Natural killer cell treated with Interleukin-12 subunit alpha and Interleukin-12 subunit beta and Interleukin-15 and Interleukin-18, amount 100 ng/mL, for 72 hours (primary cell): Measurements from ENCODE around the gene HS6ST2. TPM values are rescaled to one million over a fixed set of nuclear protein-coding genes. Genes with fewer than 3 reads are reported as not detected.

ENCODE experiments used
- ATAC-seq, 2 donors: fragments of 150-1000 bp; cut with Tn5 transposase in 1 of 2; sonication (Bioruptor Pico), chemical (Tn5 transposase) in 1 of 2; 2 replicates each; pipeline ENCODE4 v1.10.0; 2021
- DNase-seq: peaks from one replicate; pipeline ENCODE4 v3.0.0; 2022; ENCODE audit warnings: low spot score
- H3K27ac Mint-ChIP-seq, 2 donors: 1 replicate in 1 of 2; 2 replicates in 1 of 2; pipeline ENCODE4 v1.8.0; 2022; ENCODE audit warnings: mixed read lengths in 2 of 2, mild to moderate bottlenecking in 1 of 2, moderate library complexity in 1 of 2
- H3K27me3 Mint-ChIP-seq, 2 donors: 1 replicate in 1 of 2; 2 replicates in 1 of 2; pipeline ENCODE4 v1.8.0; 2022; ENCODE audit warnings: mixed read lengths in 2 of 2
- H3K36me3 Mint-ChIP-seq: one replicate; pipeline ENCODE4 v1.8.0; 2022; ENCODE audit warnings: mixed read lengths
- H3K4me1 Mint-ChIP-seq, 2 donors: 1 replicate in 1 of 2; 2 replicates in 1 of 2; pipeline ENCODE4 v1.8.0; 2022; ENCODE audit warnings: low read depth in 2 of 2, mixed read lengths in 2 of 2, mild to moderate bottlenecking in 1 of 2
- H3K4me3 Mint-ChIP-seq: one replicate; pipeline ENCODE4 v1.8.0; 2022; ENCODE audit warnings: mixed read lengths
- H3K9me3 Mint-ChIP-seq: 2 replicates; pipeline ENCODE4 v1.8.0; 2022; ENCODE audit warnings: mixed read lengths
- total RNA-seq, 2 donors: library from RNA; stranded (reverse); gene quantifications; one replicate each; pipeline ENCODE4 v1.2.3, GENCODE V29; 2022

Gene HS6ST2
- total RNA-seq, 2 donors from 2014 or later, result 0.36 to 0.89 TPM

- ATAC-seq (no peak), DNase-seq (no peak)
- no peak overlapping the region for H3K27ac Mint-ChIP-seq
- H3K9me3 Mint-ChIP-seq, result no peaks in the 10 kb centered on the region
- no peak overlapping the region for H3K4me3 Mint-ChIP-seq
- H3K4me1 Mint-ChIP-seq, result peaks cover 20 to 41% of the 10 kb centered on the region in 2 donors
- H3K36me3 Mint-ChIP-seq, result no peaks in the 10 kb centered on the region
- peaks cover 0 to 34% of the 10 kb centered on the region in 2 donors for H3K27me3 Mint-ChIP-seq
Observed at GRCh38 chrX:132748268-132748667, 210.2 kb downstream of the HS6ST2 start.

GRCh38 chrX:132745593-132745992 lies 212.8 kb downstream of the HS6ST2 start:
- H3K27me3 Mint-ChIP-seq, result peaks cover 0 to 34% of the 10 kb centered on the region in 2 donors
- ATAC-seq, result no peak

DNA sequence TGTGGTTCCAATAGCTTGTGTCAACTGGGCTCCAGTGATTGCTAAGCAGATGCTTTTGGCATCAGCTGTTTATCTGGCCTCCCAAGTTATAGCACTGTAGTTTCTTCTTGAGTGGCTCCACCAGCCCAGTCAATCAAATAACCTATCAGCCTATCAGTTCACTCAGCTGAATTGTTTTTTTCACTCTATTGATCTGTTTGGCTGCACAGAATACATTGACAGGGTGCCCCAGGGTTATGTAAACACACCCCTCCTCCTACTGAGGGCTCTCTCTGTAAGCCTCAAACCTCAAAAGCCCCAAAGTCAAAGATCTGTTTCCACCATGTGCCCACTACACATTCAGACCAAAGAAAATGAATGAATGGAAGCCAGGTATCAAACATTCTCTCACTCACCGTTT lies 214.0 kb downstream of the HS6ST2 start:
- H3K27ac Mint-ChIP-seq, result no peak overlapping the region
- H3K4me1 Mint-ChIP-seq, result peaks cover 27 to 41% of the 10 kb centered on the region in 2 donors
- H3K9me3 Mint-ChIP-seq, result no peaks in the 10 kb centered on the region
- no peak overlapping the region for H3K4me3 Mint-ChIP-seq
- ATAC-seq (no peak), DNase-seq (no peak)
- peaks cover 0 to 35% of the 10 kb centered on the region in 2 donors for H3K27me3 Mint-ChIP-seq
- H3K36me3 Mint-ChIP-seq, result no peaks in the 10 kb centered on the region

More at GRCh38 chrX:132745593-132745992, 212.8 kb downstream of the HS6ST2 start:
- H3K36me3 Mint-ChIP-seq, result no peaks in the 10 kb centered on the region
- H3K27ac Mint-ChIP-seq, result peak overlapping the region in 1 of 2 donors; percentile 38
- DNase-seq, result no peak
- peaks cover 28 to 45% of the 10 kb centered on the region in 2 donors for H3K4me1 Mint-ChIP-seq
- no peaks in the 10 kb centered on the region for H3K9me3 Mint-ChIP-seq
- H3K4me3 Mint-ChIP-seq, result no peak overlapping the region

GRCh38 chrX:132743086-132743485 lies 215.3 kb downstream of the HS6ST2 start:
- Mint-ChIP-seq H3K4me1 (peaks cover 36 to 47% of the 10 kb centered on the region in 2 donors), H3K4me3 (peak overlapping the region; percentile 20), H3K9me3 (no peaks in the 10 kb centered on the region), H3K27ac (peak overlapping the region in 1 of 2 donors; percentile 14), H3K36me3 (no peaks in the 10 kb centered on the region), H3K27me3 (peaks cover 0 to 28% of the 10 kb centered on the region in 2 donors)
- no peak for DNase-seq
- no peak for ATAC-seq

- Mint-ChIP-seq H3K36me3 (no peaks in the 10 kb centered on the region), H3K4me3 (no peak overlapping the region), H3K9me3 (no peaks in the 10 kb centered on the region), H3K27ac (peak overlapping the region in 1 of 2 donors; percentile 14), H3K4me1 (peaks cover 44 to 54% of the 10 kb centered on the region in 2 donors), H3K27me3 (peaks cover 0 to 24% of the 10 kb centered on the region in 2 donors)
- no peak for DNase-seq
- no peak for ATAC-seq
Observed at GRCh38 chrX:132742246-132742645, 216.2 kb downstream of the HS6ST2 start.

- Mint-ChIP-seq H3K36me3 (no peaks in the 10 kb centered on the region), H3K27me3 (peaks cover 0 to 19% of the 10 kb centered on the region in 2 donors), H3K9me3 (no peaks in the 10 kb centered on the region), H3K4me3 (peak overlapping the region; percentile 17), H3K27ac (peak overlapping the region in 1 of 2 donors; percentile 14), H3K4me1 (peaks cover 48 to 55% of the 10 kb centered on the region in 2 donors)
- ATAC-seq, result no peak
- no peak for DNase-seq
Observed at GRCh38 chrX:132741689-132742088, 216.7 kb downstream of the HS6ST2 start.

DNA sequence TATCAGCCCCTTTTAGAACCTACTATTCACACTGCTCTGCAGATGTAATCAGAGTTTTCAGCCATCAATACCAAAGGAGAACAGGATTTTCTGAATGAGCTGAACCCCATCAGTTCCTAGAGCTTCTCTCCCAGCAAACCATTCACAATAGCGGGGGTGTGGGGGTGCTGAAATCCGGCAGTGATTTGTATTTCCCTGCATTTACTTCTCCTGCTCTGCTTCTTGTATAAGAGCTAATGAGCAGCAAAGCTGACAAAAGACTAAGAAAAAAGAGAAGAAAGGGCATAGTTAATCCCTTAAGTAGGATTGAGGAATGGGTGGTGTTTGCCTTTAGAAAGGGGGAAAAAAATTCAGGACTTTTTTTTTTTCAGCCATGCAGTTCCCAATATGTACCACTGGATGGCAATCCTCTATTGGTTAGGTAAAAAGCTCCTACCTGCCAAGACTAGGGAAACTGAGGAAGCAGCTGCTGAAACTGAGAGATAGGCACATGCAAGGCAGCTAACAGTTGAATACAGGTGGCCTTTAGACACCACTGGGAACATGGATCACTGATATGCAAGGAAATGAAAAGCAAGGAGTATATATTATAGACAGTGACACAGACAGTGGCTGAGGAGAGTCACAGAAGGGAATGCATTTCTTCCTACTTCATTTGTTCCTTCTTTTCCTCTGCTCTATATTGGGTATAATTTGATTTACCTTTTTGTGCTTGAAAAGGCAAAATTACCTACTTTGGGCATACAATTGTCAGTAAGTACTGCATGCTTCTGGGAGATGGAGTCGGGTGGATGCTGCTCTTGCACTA lies 217.9 kb downstream of the HS6ST2 start:
- DNase-seq (no peak), ATAC-seq (no peak)
- H3K27ac Mint-ChIP-seq, result no peak overlapping the region
- H3K27me3 Mint-ChIP-seq, result peaks cover 0 to 14% of the 10 kb centered on the region in 2 donors
- H3K9me3 Mint-ChIP-seq, result no peaks in the 10 kb centered on the region
- no peaks in the 10 kb centered on the region for H3K36me3 Mint-ChIP-seq
- peaks cover 52 to 59% of the 10 kb centered on the region in 2 donors for H3K4me1 Mint-ChIP-seq
- no peak overlapping the region for H3K4me3 Mint-ChIP-seq

DNA sequence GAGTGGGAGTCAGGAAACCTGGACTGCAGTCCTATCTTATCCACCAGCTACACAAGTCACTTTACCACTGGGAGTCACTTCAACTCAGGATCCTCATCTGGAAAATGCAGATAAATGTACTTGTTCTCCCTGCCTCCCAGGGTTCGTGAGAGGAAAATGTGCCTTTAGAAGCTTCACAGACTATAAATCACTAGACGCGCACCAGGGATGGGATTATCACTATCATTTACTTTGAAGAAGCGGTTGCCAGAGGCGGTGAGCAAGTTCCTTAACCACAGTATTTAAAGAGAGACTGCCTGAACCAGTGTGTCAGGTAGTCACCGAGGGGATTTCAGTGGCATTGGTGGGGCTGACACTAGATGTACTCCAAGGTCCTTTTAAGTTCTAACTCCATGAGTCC lies 219.5 kb downstream of the HS6ST2 start:
- H3K27ac Mint-ChIP-seq, result peak overlapping the region; percentile 39 to 69
- peaks cover 0 to 9% of the 10 kb centered on the region in 2 donors for H3K27me3 Mint-ChIP-seq
- no peak for ATAC-seq

DNA sequence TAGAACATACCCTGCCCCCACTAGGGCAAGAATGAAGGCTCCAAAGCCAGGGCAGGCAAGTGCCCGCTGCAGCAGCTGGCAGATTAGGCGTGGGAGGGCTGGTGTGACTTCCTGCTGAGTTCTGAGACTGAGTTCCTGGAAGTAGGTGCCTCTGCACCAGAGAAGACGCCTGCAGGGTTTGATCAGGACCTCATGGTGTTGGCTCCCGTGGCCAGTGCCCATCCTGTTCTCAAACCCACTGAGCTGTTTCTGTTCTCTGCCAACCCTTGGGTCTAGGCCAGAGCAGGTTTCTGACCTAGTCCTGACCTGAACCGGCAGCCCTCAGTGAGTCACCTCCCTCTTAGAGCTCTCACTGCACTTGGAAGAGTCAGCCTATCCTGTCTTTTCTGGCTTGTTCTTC lies 220.7 kb downstream of the HS6ST2 start:
- Mint-ChIP-seq H3K36me3 (no peaks in the 10 kb centered on the region), H3K27ac (peak overlapping the region in 1 of 2 donors; percentile 69)
- DNase-seq, result peak; percentile 81

More for the DNA sequence above, 219.5 kb downstream of the HS6ST2 start:
- peaks cover 49 to 56% of the 10 kb centered on the region in 2 donors for H3K4me1 Mint-ChIP-seq
- H3K4me3 Mint-ChIP-seq, result peak overlapping the region; percentile 54
- H3K36me3 Mint-ChIP-seq, result no peaks in the 10 kb centered on the region
- no peaks in the 10 kb centered on the region for H3K9me3 Mint-ChIP-seq
- DNase-seq, result no peak

GRCh38 chrX:132732236-132732635 lies 226.2 kb downstream of the HS6ST2 start:
- Mint-ChIP-seq H3K27me3 (peaks cover 0 to 12% of the 10 kb centered on the region in 2 donors), H3K4me3 (no peak overlapping the region), H3K9me3 (no peaks in the 10 kb centered on the region), H3K36me3 (no peaks in the 10 kb centered on the region), H3K27ac (no peak overlapping the region), H3K4me1 (peaks cover 16 to 17% of the 10 kb centered on the region in 2 donors)
- ATAC-seq (no peak), DNase-seq (no peak)

More for the DNA sequence above, 220.7 kb downstream of the HS6ST2 start:
- Mint-ChIP-seq H3K4me3 (peak overlapping the region; percentile 54), H3K4me1 (peaks cover 47 to 52% of the 10 kb centered on the region in 2 donors), H3K9me3 (no peaks in the 10 kb centered on the region), H3K27me3 (peaks cover 0 to 7% of the 10 kb centered on the region in 2 donors)
- ATAC-seq, result peak; percentile 93 to 96

GRCh38 chrX:132730726-132731125 lies 227.7 kb downstream of the HS6ST2 start:
- peaks cover 8 to 9% of the 10 kb centered on the region in 2 donors for H3K4me1 Mint-ChIP-seq
- peak overlapping the region in 1 of 2 donors; percentile 25 for H3K27ac Mint-ChIP-seq
- no peak overlapping the region for H3K4me3 Mint-ChIP-seq
- H3K9me3 Mint-ChIP-seq, result no peaks in the 10 kb centered on the region
- H3K36me3 Mint-ChIP-seq, result no peaks in the 10 kb centered on the region
- no peak for DNase-seq
- H3K27me3 Mint-ChIP-seq, result peaks cover 0 to 17% of the 10 kb centered on the region in 2 donors
- peak in 1 of 2 donors; percentile 24 for ATAC-seq

DNA sequence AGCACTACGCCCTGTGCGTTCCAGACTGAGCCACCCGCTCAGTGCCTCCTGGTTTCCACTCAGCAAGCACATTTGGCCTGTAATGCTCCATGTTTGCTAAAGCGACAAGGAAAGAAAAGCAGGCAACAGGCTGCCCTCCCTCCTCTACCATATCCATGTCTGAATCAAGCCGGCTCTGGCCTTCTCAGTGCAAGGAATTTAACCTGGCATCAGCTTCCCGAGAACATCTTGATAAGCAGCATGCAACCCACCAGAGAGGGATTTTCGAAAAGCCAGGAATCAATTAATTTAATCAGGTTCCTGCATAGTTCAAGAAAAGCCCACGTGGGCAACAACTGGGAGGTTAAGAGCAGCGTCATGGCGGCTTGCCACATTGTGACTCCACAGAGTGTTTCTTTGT lies 228.2 kb downstream of the HS6ST2 start:
- H3K4me1 Mint-ChIP-seq, result peaks cover 8 to 9% of the 10 kb centered on the region in 2 donors
- ATAC-seq, result no peak
- H3K27ac Mint-ChIP-seq, result no peak overlapping the region
- no peak for DNase-seq
- no peaks in the 10 kb centered on the region for H3K9me3 Mint-ChIP-seq
- no peak overlapping the region for H3K4me3 Mint-ChIP-seq
- no peaks in the 10 kb centered on the region for H3K36me3 Mint-ChIP-seq
- H3K27me3 Mint-ChIP-seq, result peaks cover 0 to 22% of the 10 kb centered on the region in 2 donors

DNA sequence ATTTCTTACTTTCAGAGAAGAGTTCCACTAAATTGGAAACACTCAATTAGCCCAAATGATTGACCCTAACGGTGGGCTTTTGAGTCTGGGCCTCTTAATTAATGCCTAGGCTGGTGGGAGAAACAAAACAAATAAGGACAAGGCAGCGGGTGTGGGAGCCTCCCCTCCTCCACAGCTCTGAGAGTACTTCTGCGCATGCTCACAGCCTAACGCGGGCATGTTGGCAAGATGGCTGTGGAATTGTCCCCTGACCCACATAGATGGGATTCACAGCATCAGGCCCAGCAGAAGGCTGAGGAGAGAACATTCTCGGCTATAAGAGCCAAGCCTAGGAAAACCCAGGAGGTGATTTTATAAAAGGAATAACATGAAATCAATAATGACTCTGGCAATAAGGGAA lies 230.1 kb downstream of the HS6ST2 start:
- Mint-ChIP-seq H3K36me3 (no peaks in the 10 kb centered on the region), H3K9me3 (no peaks in the 10 kb centered on the region), H3K27ac (no peak overlapping the region), H3K4me3 (no peak overlapping the region), H3K27me3 (peaks cover 0 to 25% of the 10 kb centered on the region in 2 donors), H3K4me1 (no peaks in the 10 kb centered on the region)
- ATAC-seq (no peak), DNase-seq (no peak)

DNA sequence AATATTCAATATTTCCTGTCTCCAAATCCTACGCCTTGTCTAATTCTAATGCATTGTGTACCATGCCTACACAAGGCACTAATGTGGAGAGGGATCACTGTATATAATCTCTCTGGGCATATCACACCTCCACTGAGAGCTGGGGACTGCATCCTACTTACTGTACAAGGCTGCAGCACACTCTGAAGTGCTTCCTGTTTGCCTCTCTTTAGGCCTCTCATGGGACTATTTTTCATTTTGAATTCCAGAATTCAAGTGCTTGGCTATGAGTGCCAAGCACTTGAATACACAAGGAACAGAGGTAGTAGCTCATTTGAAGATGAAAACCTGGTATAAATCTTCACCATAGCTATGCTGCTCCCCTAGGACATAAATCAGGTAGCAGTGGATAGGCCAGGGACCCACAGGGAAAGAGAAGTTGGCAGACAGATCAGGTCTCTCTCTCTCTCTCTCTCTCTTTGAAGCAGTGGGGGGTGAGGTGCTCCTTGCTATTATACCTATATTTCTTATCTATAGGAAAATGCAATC lies 239.9 kb downstream of the HS6ST2 start:
- H3K27ac Mint-ChIP-seq, result peak overlapping the region in 1 of 2 donors; percentile 21
- peaks cover 0 to 24% of the 10 kb centered on the region in 2 donors for H3K27me3 Mint-ChIP-seq
- DNase-seq, result no peak
- no peak for ATAC-seq
- H3K4me1 Mint-ChIP-seq, result peaks cover 3 to 5% of the 10 kb centered on the region in 2 donors
- H3K4me3 Mint-ChIP-seq, result no peak overlapping the region
- no peaks in the 10 kb centered on the region for H3K9me3 Mint-ChIP-seq
- H3K36me3 Mint-ChIP-seq, result peaks cover 7% of the 10 kb centered on the region
